ENCODE results near the gene PPHLN1.

DNA sequence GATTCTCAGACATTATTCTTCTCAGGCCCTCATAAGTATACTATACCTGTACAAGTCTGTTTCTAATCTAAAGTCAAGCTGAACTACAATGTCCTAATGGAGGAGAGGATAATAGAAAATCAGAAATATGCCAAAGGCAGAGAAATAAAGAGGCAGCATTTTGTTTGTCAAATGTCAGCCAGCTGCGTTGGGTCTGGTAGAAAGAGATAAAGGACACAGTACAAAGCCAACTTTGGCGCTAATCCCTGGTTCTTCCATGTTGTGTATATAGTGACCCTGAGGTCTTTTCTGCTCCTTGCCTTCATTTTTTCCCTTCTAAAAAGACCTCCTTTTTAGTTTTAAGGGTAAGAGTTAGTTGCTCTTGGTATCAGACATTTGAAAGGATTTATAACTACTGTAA, 160.4 kb downstream of the PPHLN1 start:
- TF ChIP-seq, protein P1, sequence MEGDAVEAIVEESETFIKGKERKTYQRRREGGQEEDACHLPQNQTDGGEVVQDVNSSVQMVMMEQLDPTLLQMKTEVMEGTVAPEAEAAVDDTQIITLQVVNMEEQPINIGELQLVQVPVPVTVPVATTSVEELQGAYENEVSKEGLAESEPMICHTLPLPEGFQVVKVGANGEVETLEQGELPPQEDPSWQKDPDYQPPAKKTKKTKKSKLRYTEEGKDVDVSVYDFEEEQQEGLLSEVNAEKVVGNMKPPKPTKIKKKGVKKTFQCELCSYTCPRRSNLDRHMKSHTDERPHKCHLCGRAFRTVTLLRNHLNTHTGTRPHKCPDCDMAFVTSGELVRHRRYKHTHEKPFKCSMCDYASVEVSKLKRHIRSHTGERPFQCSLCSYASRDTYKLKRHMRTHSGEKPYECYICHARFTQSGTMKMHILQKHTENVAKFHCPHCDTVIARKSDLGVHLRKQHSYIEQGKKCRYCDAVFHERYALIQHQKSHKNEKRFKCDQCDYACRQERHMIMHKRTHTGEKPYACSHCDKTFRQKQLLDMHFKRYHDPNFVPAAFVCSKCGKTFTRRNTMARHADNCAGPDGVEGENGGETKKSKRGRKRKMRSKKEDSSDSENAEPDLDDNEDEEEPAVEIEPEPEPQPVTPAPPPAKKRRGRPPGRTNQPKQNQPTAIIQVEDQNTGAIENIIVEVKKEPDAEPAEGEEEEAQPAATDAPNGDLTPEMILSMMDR (IDR thresholded peaks at IDR 0.05), result no peak
- no peak for TF ChIP-seq POLR2A (IDR thresholded peaks at IDR 0.05)
- TF ChIP-seq POLR2AphosphoS5 (IDR thresholded peaks at IDR 0.05), result no peak
- no peak for TF ChIP-seq EP300 (IDR thresholded peaks at IDR 0.05)
